ENCODE data around the gene NOC2L.
A peak's percentile ranks its signal among the peaks of the same experiment; 100 is the strongest.

The NOC2L gene

GRCh38 chr1:913491-914130, 45.4 kb downstream of the NOC2L start:
- DNase-seq = no peak

- DNase-seq = no peak
These were observed 46.2 kb downstream of the NOC2L start for GRCh38 chr1:912740-913301.

- DNase-seq = no peak
These were observed 46.9 kb downstream of the NOC2L start for GRCh38 chr1:911875-912739.

GRCh38 chr1:910881-911721, 48.0 kb downstream of the NOC2L start:
- no peak for DNase-seq

- no peak for DNase-seq
These were observed 48.7 kb downstream of the NOC2L start for GRCh38 chr1:910311-910880.

GRCh38 chr1:909861-910310, 49.2 kb downstream of the NOC2L start:
- no peak for DNase-seq

- DNase-seq = no peak
These were observed 50.4 kb downstream of the NOC2L start for GRCh38 chr1:908661-909060.

GRCh38 chr1:907611-908451, 51.2 kb downstream of the NOC2L start:
- DNase-seq = no peak

GRCh38 chr1:906600-907420, 52.2 kb downstream of the NOC2L start:
- no peak for DNase-seq

- no peak for DNase-seq
These were observed 53.1 kb downstream of the NOC2L start for GRCh38 chr1:905811-906599.

GRCh38 chr1:905071-905749, 53.8 kb downstream of the NOC2L start:
- DNase-seq = no peak

- peak; percentile 84 to 93 for DNase-seq
These were observed 54.6 kb downstream of the NOC2L start for GRCh38 chr1:904310-904950.

GRCh38 chr1:903721-904271, 55.3 kb downstream of the NOC2L start:
- no peak for DNase-seq

GRCh38 chr1:903305-903704, 55.8 kb downstream of the NOC2L start:
- DNase-seq = no peak

GRCh38 chr1:902802-903201, 56.3 kb downstream of the NOC2L start:
- DNase-seq = no peak

GRCh38 chr1:901108-901859, 57.8 kb downstream of the NOC2L start:
- DNase-seq = no peak

GRCh38 chr1:899636-900317, 59.3 kb downstream of the NOC2L start:
- no peak for DNase-seq

Data from stimulated activated CD4-positive, alpha-beta T cell treated with anti-CD3 and anti-CD28 coated beads, Interleukin-2, amount 100 ng/mL, for 48 hours (primary cell).